ENCODE results near the gene ATP2C2. TPM values are rescaled to one million over a fixed set of nuclear protein-coding genes. Genes with fewer than 3 reads are reported as not detected.
A peak's percentile ranks its signal among the peaks of the same experiment; 100 is the strongest.

The ATP2C2 gene
- total RNA-seq, 1 experiment from 2014 or later = 20.3 TPM

GRCh38 chr16:84339766-84340165, 28.6 kb upstream of the ATP2C2 start:
- ChIA-PET RAD21 (ENCODE audit: low non-redundant PET in 1 of 2, low total read pairs in 2 of 2, uncharacterized antibody in 2 of 2, unreplicated experiment in 2 of 2) (no interaction called here), POLR2A (no interaction called here), CTCF (interaction anchor here (1.4 kb wide), 1 partner anchor 63 kb away, joined by 5 read pairs; no protein-coding TSS in a partner anchor)
- Histone ChIP-seq H3K27me3 (ENCODE audit: insufficient read depth, low read length) (no peaks in the 10 kb centered on the region), H2AFZ (ENCODE audit: low read depth, low read length, poor library complexity, severe bottlenecking) (no peak overlapping the region), H3K4me1 (ENCODE audit: control insufficient read depth in 1 of 2, insufficient read depth in 2 of 2, low read length in 2 of 2) (peaks cover 2 to 6% of the 10 kb centered on the region in 2 experiments; a peak in 1 of 4 replicates), H3K27ac (ENCODE audit: low read depth, low read length) (no peak overlapping the region), H3K9me3 (ENCODE audit: control insufficient read depth in 1 of 2, insufficient read depth in 1 of 2, low read depth in 1 of 2, low read length in 2 of 2) (peaks cover 4 to 9% of the 10 kb centered on the region in 2 experiments; a peak in 2 of 4 replicates), H4K20me1 (ENCODE audit: insufficient read depth) (no peaks in the 10 kb centered on the region), H3K9ac (ENCODE audit: low read length) (no peak overlapping the region), H3K4me3 (replicated peaks in 1 of 2; ENCODE audit: low read depth in 1 of 2, low read length in 2 of 2) (no peak overlapping the region), H3K4me2 (ENCODE audit: low read length) (no peak overlapping the region), H3K9me2 (ENCODE audit: insufficient read depth) (no peaks in the 10 kb centered on the region), H3K36me3 (ENCODE audit: control insufficient read depth in 1 of 2, insufficient read depth in 2 of 2, low read length in 2 of 2) (no peaks in the 10 kb centered on the region), H3K79me2 (ENCODE audit: insufficient read depth, low read length) (no peaks in the 10 kb centered on the region)
- DNase-seq (ENCODE audit: low read depth, low spot score) (no peak), ATAC-seq (no peak)
- intact Hi-C loops (cut with micrococcal nuclease) = no loop called here
- no TSS peak for BruUV-seq (replicated peaks)
- TF ChIP-seq YY1 (IDR thresholded peaks at IDR 0.05; ENCODE audit: extremely low read depth, insufficient replicate concordance, low read depth, low read length) = no peak
- no peak for TF ChIP-seq EZH2phosphoT487 (IDR thresholded peaks at IDR 0.05; ENCODE audit: borderline replicate concordance)

- peaks cover 4 to 9% of the 10 kb centered on the region in 2 experiments; a peak in 2 of 4 replicates for H3K9me3 ChIP-seq (ENCODE audit: control insufficient read depth in 1 of 2, insufficient read depth in 1 of 2, low read depth in 1 of 2, low read length in 2 of 2)
- no peak for DNase-seq (ENCODE audit: low read depth, low spot score)
- POLR2A ChIA-PET = no interaction called here
- CTCF ChIA-PET = interaction anchor here (1.4 kb wide), 1 partner anchor 63 kb away, joined by 5 read pairs; no protein-coding TSS in a partner anchor
- no peak overlapping the region for H3K9ac ChIP-seq (ENCODE audit: low read length)
- H3K4me1 ChIP-seq (ENCODE audit: control insufficient read depth in 1 of 2, insufficient read depth in 2 of 2, low read length in 2 of 2) = peaks cover 2 to 6% of the 10 kb centered on the region in 2 experiments; a peak in 1 of 4 replicates
- ATAC-seq = peak; percentile 70
- H3K9me2 ChIP-seq (ENCODE audit: insufficient read depth) = no peaks in the 10 kb centered on the region
- TF ChIP-seq CTCF (IDR thresholded peaks at IDR 0.05 in 2 of 3, conservative IDR thresholded peaks at IDR 0.05 in 1 of 3; ENCODE audit: borderline replicate concordance in 1 of 3, insufficient read depth in 1 of 3, low read depth in 2 of 3, low read length in 2 of 3) (0 out of 6 replicates have a peak, but pooled peaks of 1 of the 3 experiments have one; percentile 10), TCF7L2 (IDR thresholded peaks at IDR 0.05; ENCODE audit: borderline replicate concordance, extremely low read depth, insufficient read depth, insufficient read length) (no peak), CEBPB (IDR thresholded peaks at IDR 0.05; ENCODE audit: low read depth) (peak; percentile 83)
- H3K4me3 ChIP-seq (replicated peaks in 1 of 2; ENCODE audit: low read depth in 1 of 2, low read length in 2 of 2) = no peak overlapping the region
- H3K27me3 ChIP-seq (ENCODE audit: insufficient read depth, low read length) = no peaks in the 10 kb centered on the region
- no peaks in the 10 kb centered on the region for H3K79me2 ChIP-seq (ENCODE audit: insufficient read depth, low read length)
- H3K4me2 ChIP-seq (ENCODE audit: low read length) = 0 out of 2 replicates have a peak overlapping the region, but pooled peaks have one; percentile 7
- no peak overlapping the region for H2AFZ ChIP-seq (ENCODE audit: low read depth, low read length, poor library complexity, severe bottlenecking)
- RAD21 ChIA-PET (ENCODE audit: low non-redundant PET in 1 of 2, low total read pairs in 2 of 2, uncharacterized antibody in 2 of 2, unreplicated experiment in 2 of 2) = no interaction called here
- no peaks in the 10 kb centered on the region for H3K36me3 ChIP-seq (ENCODE audit: control insufficient read depth in 1 of 2, insufficient read depth in 2 of 2, low read length in 2 of 2)
- H4K20me1 ChIP-seq (ENCODE audit: insufficient read depth) = no peaks in the 10 kb centered on the region
- H3K27ac ChIP-seq (ENCODE audit: low read depth, low read length) = no peak overlapping the region
- no TSS peak for BruUV-seq (replicated peaks)
- intact Hi-C loops (cut with micrococcal nuclease) = no loop called here
Observed at GRCh38 chr16:84340325-84341040, 27.9 kb upstream of the ATP2C2 start.

All from HCT116 (cell line).